ENCODE results near the gene NDRG3.
"Not testable (repeated sequence)": the region's sequence is repeated elsewhere in the genome, so short reads cannot be mapped to it uniquely, and the experiment has no call there.

The NDRG3 gene

GRCh38 chr20:36687850-36688249 lies 58.0 kb downstream of the NDRG3 start:
- no peak for DNase-seq (ENCODE audit: low spot score)

GRCh38 chr20:36686944-36687343 lies 58.9 kb downstream of the NDRG3 start:
- no peak for DNase-seq (ENCODE audit: low spot score)

- DNase-seq (ENCODE audit: low spot score), result no peak
These were observed 59.4 kb downstream of the NDRG3 start for GRCh38 chr20:36686504-36686903.

- no peak for DNase-seq (ENCODE audit: low spot score)
These were observed 61.1 kb downstream of the NDRG3 start for GRCh38 chr20:36684747-36685146.

GRCh38 chr20:36682311-36682710 lies 63.6 kb downstream of the NDRG3 start:
- DNase-seq (ENCODE audit: low spot score), result no peak

- DNase-seq (ENCODE audit: low spot score), result no peak
These were observed 68.5 kb downstream of the NDRG3 start for GRCh38 chr20:36677422-36677771.

- no peak for DNase-seq (ENCODE audit: low spot score)
These were observed 69.0 kb downstream of the NDRG3 start for GRCh38 chr20:36676701-36677421.

- not testable (repeated sequence) for DNase-seq (ENCODE audit: low spot score)
These were observed 70.3 kb downstream of the NDRG3 start for GRCh38 chr20:36675545-36675944.

GRCh38 chr20:36672991-36673390 lies 72.9 kb downstream of the NDRG3 start:
- DNase-seq (ENCODE audit: low spot score), result no peak

GRCh38 chr20:36670665-36671357 lies 75.1 kb downstream of the NDRG3 start:
- DNase-seq (ENCODE audit: low spot score), result no peak

GRCh38 chr20:36666181-36666740 lies 79.6 kb downstream of the NDRG3 start:
- DNase-seq (ENCODE audit: low spot score), result no peak

- DNase-seq (ENCODE audit: low spot score), result no peak
These were observed 82.9 kb downstream of the NDRG3 start for GRCh38 chr20:36663031-36663430.

GRCh38 chr20:36658300-36658699 lies 87.6 kb downstream of the NDRG3 start:
- DNase-seq (ENCODE audit: low spot score), result no peak

GRCh38 chr20:36656733-36657132 lies 89.2 kb downstream of the NDRG3 start:
- DNase-seq (ENCODE audit: low spot score), result no peak

- DNase-seq (ENCODE audit: low spot score), result no peak
These were observed 90.9 kb downstream of the NDRG3 start for GRCh38 chr20:36655004-36655403.

- no peak for DNase-seq (ENCODE audit: low spot score)
These were observed 91.4 kb downstream of the NDRG3 start for GRCh38 chr20:36654506-36654905.

- DNase-seq (ENCODE audit: low spot score), result no peak
These were observed 92.4 kb downstream of the NDRG3 start for GRCh38 chr20:36653456-36653855.

- DNase-seq (ENCODE audit: low spot score), result no peak
These were observed 98.4 kb downstream of the NDRG3 start for GRCh38 chr20:36647196-36648121.

GRCh38 chr20:36646678-36647077 lies 99.2 kb downstream of the NDRG3 start:
- DNase-seq (ENCODE audit: low spot score), result no peak

GRCh38 chr20:36645998-36646397 lies 99.9 kb downstream of the NDRG3 start, which contains the start of gene SLA2:
Gene SLA2, minus strand, starts transcription at chr20:36646196. Its CDS starts 4,861 bp downstream, at chr20:36641335.
- DNase-seq (ENCODE audit: low spot score), result no peak

- no peak for DNase-seq (ENCODE audit: low spot score)
These were observed 100.5 kb downstream of the NDRG3 start for GRCh38 chr20:36645353-36645752.

GRCh38 chr20:36644706-36645095 lies 101.2 kb downstream of the NDRG3 start:
- DNase-seq (ENCODE audit: low spot score), result no peak

Data from COLO829 (cell line).